Effector CD8-positive, alpha-beta T cell (primary cell): ENCODE results near the gene GCNT2.
"Not testable (repeated sequence)": the region's sequence is repeated elsewhere in the genome, so short reads cannot be mapped to it uniquely, and the experiment has no call there.

Experiments used
- DNase-seq: peaks from one replicate; lab custom pipeline; 2025; lab: John Stamatoyannopoulos, UW

Gene GCNT2

GRCh38 chr6:10610289-10610688, 89.1 kb downstream of the GCNT2 start:
- DNase-seq: no peak

- no peak for DNase-seq
Measured at GRCh38 chr6:10612161-10612560, 91.0 kb downstream of the GCNT2 start.

- no peak for DNase-seq
Measured at GRCh38 chr6:10613077-10613476, 91.9 kb downstream of the GCNT2 start.

GRCh38 chr6:10613723-10614122, 92.6 kb downstream of the GCNT2 start:
- no peak for DNase-seq

GRCh38 chr6:10615675-10616074, 94.5 kb downstream of the GCNT2 start:
- DNase-seq: no peak

GRCh38 chr6:10616266-10616665, 95.1 kb downstream of the GCNT2 start:
- not testable (repeated sequence) for DNase-seq

- no peak for DNase-seq
Measured at GRCh38 chr6:10617008-10617696, 96.0 kb downstream of the GCNT2 start.

GRCh38 chr6:10618409-10618808, 97.3 kb downstream of the GCNT2 start:
- no peak for DNase-seq

GRCh38 chr6:10621213-10621612, 100.1 kb downstream of the GCNT2 start:
- DNase-seq: no peak

- DNase-seq: no peak
Measured at GRCh38 chr6:10621847-10622246, 100.7 kb downstream of the GCNT2 start.

- DNase-seq: no peak
Measured at GRCh38 chr6:10624836-10625235, 103.7 kb downstream of the GCNT2 start.

GRCh38 chr6:10626154-10626741, 105.1 kb downstream of the GCNT2 start:
- no peak for DNase-seq

- no peak for DNase-seq
Measured at GRCh38 chr6:10627800-10628199, 106.6 kb downstream of the GCNT2 start.

GRCh38 chr6:10630178-10630577, 109.0 kb downstream of the GCNT2 start:
- DNase-seq: no peak

- DNase-seq: no peak
Measured at GRCh38 chr6:10633216-10633615, 112.1 kb downstream of the GCNT2 start.

GRCh38 chr6:10640412-10640811, 119.3 kb downstream of the GCNT2 start:
- no peak for DNase-seq

GRCh38 chr6:10641528-10641927, 120.4 kb downstream of the GCNT2 start:
- DNase-seq: no peak

- no peak for DNase-seq
Measured at GRCh38 chr6:10643201-10643651, 122.1 kb downstream of the GCNT2 start.

GRCh38 chr6:10644225-10644624, 123.1 kb downstream of the GCNT2 start:
- DNase-seq: no peak

- no peak for DNase-seq
Measured at GRCh38 chr6:10655508-10656055, 134.4 kb downstream of the GCNT2 start.

GRCh38 chr6:10658910-10659698, 138.0 kb downstream of the GCNT2 start:
- no peak for DNase-seq

- DNase-seq: no peak
Measured at GRCh38 chr6:10659699-10660348, 138.7 kb downstream of the GCNT2 start.
